ENCODE results near the gene ADCY10. TPM values are rescaled to one million over a fixed set of nuclear protein-coding genes. Genes with fewer than 3 reads are reported as not detected.
"Not testable (repeated sequence)": the region's sequence is repeated elsewhere in the genome, so short reads cannot be mapped to it uniquely, and the experiment has no call there.

The ADCY10 gene
- polyA plus RNA-seq, 2 donors: 0.04 TPM; not detected in 1

DNA sequence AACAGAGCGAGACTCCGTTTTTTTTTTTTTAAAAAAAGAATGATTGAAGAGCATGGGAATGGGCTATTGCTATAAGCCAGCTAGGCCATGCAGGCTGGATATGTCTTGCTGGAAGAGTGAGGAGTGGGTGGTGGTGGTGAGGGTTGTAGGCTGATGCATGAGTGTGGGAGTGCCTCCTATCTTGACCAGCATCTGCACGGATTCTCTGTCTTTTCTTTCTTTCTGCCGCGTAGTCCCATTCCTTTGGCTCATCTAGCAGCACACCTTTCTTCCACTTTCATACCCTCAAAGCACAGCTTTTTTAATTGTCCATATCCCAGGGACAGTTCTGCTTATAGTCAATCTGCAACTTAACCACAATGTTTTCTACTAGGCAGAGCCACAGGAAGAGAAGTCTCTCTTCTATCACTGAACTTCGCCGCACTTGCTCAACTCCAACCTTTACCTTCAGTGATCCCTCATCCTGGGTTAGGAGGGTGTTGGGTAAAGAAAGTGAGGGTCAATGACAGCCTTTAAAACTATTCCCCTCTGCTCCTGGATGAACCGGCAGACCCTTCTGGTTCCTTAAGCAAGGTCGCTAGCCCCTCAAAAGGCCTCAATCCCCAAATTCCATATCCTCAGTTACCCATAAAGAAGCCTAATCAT, 15.2 kb downstream of the ADCY10 start:
- Histone ChIP-seq H3K4me1 (ENCODE audit: control insufficient read depth in 2 of 2, insufficient read depth in 2 of 2, low read length in 1 of 2) (peaks cover 0 to 3% of the 10 kb centered on the region in 2 donors), H3K9me3 (ENCODE audit: control insufficient read depth in 2 of 2, insufficient read depth in 1 of 2, low read depth in 1 of 2, low read length in 1 of 2) (no peaks in the 10 kb centered on the region), H3K27ac (ENCODE audit: low read depth in 2 of 2, low read length in 1 of 2) (no peak overlapping the region), H3K27me3 (ENCODE audit: control insufficient read depth in 1 of 2, insufficient read depth in 2 of 2, low read length in 2 of 2) (no peaks in the 10 kb centered on the region), H3K36me3 (ENCODE audit: control insufficient read depth in 2 of 2, insufficient read depth in 2 of 2, low read length in 1 of 2) (no peaks in the 10 kb centered on the region), H3K4me3 (ENCODE audit: low read depth in 1 of 2, low read length in 2 of 2) (no peak overlapping the region)
- 93% methylated on average over 9 of the region's 9 CpGs for WGBS, 2 donors

DNA sequence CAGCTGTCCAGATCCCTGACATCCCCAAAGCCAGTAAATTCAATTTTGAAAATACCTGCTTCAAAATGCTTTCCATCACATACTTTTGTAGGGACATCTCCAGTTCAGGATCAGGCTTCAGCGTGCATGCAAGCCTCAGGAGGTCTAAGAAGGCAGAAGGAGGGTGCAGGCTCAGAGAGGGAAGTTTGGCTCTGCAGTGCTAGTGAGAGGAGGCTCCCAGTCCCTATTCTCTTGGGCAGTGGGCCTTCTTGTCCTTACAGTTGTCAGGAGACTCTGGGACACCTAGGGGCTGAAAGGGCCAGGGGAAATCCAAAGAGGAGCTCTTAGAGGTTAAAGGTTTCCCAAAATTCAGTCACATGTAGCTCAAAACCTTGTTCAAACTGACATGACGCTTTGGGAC, 20.1 kb downstream of the ADCY10 start:
- Histone ChIP-seq H3K27ac (ENCODE audit: low read depth in 2 of 2, low read length in 1 of 2) (no peak overlapping the region), H3K9me3 (ENCODE audit: control insufficient read depth in 2 of 2, insufficient read depth in 1 of 2, low read depth in 1 of 2, low read length in 1 of 2) (no peaks in the 10 kb centered on the region), H3K36me3 (ENCODE audit: control insufficient read depth in 2 of 2, insufficient read depth in 2 of 2, low read length in 1 of 2) (no peaks in the 10 kb centered on the region), H3K27me3 (ENCODE audit: control insufficient read depth in 1 of 2, insufficient read depth in 2 of 2, low read length in 2 of 2) (no peaks in the 10 kb centered on the region), H3K4me1 (ENCODE audit: control insufficient read depth in 2 of 2, insufficient read depth in 2 of 2, low read length in 1 of 2) (no peaks in the 10 kb centered on the region), H3K4me3 (ENCODE audit: low read depth in 1 of 2, low read length in 2 of 2) (no peak overlapping the region)
- 79 to 82% methylated on average over 2 of the region's 2 CpGs for WGBS, 2 donors

GRCh38 chr1:167890400-167890799, 23.5 kb downstream of the ADCY10 start:
- H3K36me3 ChIP-seq (ENCODE audit: control insufficient read depth in 2 of 2, insufficient read depth in 2 of 2, low read length in 1 of 2): no peaks in the 10 kb centered on the region
- no peaks in the 10 kb centered on the region for H3K27me3 ChIP-seq (ENCODE audit: control insufficient read depth in 1 of 2, insufficient read depth in 2 of 2, low read length in 2 of 2)
- no peaks in the 10 kb centered on the region for H3K4me1 ChIP-seq (ENCODE audit: control insufficient read depth in 2 of 2, insufficient read depth in 2 of 2, low read length in 1 of 2)
- H3K9me3 ChIP-seq (ENCODE audit: control insufficient read depth in 2 of 2, insufficient read depth in 1 of 2, low read depth in 1 of 2, low read length in 1 of 2): no peaks in the 10 kb centered on the region
- no peak overlapping the region for H3K4me3 ChIP-seq (ENCODE audit: low read depth in 1 of 2, low read length in 2 of 2)
- H3K27ac ChIP-seq (ENCODE audit: low read depth in 2 of 2, low read length in 1 of 2): no peak overlapping the region

DNA sequence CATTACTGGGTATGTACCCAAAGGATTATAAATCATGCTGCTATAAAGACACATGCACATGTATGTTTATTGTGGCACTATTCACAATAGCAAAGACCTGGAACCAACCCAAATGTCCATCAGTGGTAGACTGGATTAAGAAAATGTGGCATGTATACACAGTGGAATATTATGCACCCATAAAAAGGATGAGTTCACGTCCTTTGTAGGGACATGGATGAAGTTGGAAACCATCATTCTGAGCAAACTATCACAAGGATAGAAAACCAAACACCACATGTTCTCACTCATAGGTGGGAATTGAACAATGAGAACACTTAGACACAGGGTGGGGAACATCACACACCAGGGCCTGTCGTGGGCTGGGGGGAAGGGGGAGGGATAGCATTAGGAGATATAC, 26.7 kb downstream of the ADCY10 start:
- H3K4me3 ChIP-seq (ENCODE audit: low read depth in 1 of 2, low read length in 2 of 2); H3K4me1 ChIP-seq (ENCODE audit: control insufficient read depth in 2 of 2, insufficient read depth in 2 of 2, low read length in 1 of 2); H3K9me3 ChIP-seq (ENCODE audit: control insufficient read depth in 2 of 2, insufficient read depth in 1 of 2, low read depth in 1 of 2, low read length in 1 of 2); H3K27ac ChIP-seq (ENCODE audit: low read depth in 2 of 2, low read length in 1 of 2); H3K27me3 ChIP-seq (ENCODE audit: control insufficient read depth in 1 of 2, insufficient read depth in 2 of 2, low read length in 2 of 2); H3K36me3 ChIP-seq (ENCODE audit: control insufficient read depth in 2 of 2, insufficient read depth in 2 of 2, low read length in 1 of 2): not testable (repeated sequence)
- WGBS, 2 donors: 84 to 89% methylated on average over 2 of the region's 2 CpGs

- Histone ChIP-seq H3K27me3 (ENCODE audit: control insufficient read depth in 1 of 2, insufficient read depth in 2 of 2, low read length in 2 of 2) (no peaks in the 10 kb centered on the region), H3K9me3 (ENCODE audit: control insufficient read depth in 2 of 2, insufficient read depth in 1 of 2, low read depth in 1 of 2, low read length in 1 of 2) (no peaks in the 10 kb centered on the region), H3K4me1 (ENCODE audit: control insufficient read depth in 2 of 2, insufficient read depth in 2 of 2, low read length in 1 of 2) (no peaks in the 10 kb centered on the region), H3K36me3 (ENCODE audit: control insufficient read depth in 2 of 2, insufficient read depth in 2 of 2, low read length in 1 of 2) (no peaks in the 10 kb centered on the region), H3K27ac (ENCODE audit: low read depth in 2 of 2, low read length in 1 of 2) (no peak overlapping the region), H3K4me3 (ENCODE audit: low read depth in 1 of 2, low read length in 2 of 2) (no peak overlapping the region)
- WGBS, 2 donors: 91 to 94% methylated on average over 8 of the region's 8 CpGs
Observed at GRCh38 chr1:167882376-167882775, 31.6 kb downstream of the ADCY10 start.

- WGBS, 2 donors: 80 to 84% methylated on average over 3 of the region's 3 CpGs
Observed at GRCh38 chr1:167881786-167882185, 32.1 kb downstream of the ADCY10 start.

GRCh38 chr1:167881069-167881468, 32.9 kb downstream of the ADCY10 start:
- Histone ChIP-seq H3K36me3 (ENCODE audit: control insufficient read depth in 2 of 2, insufficient read depth in 2 of 2, low read length in 1 of 2) (no peaks in the 10 kb centered on the region), H3K4me1 (ENCODE audit: control insufficient read depth in 2 of 2, insufficient read depth in 2 of 2, low read length in 1 of 2) (no peaks in the 10 kb centered on the region), H3K27me3 (ENCODE audit: control insufficient read depth in 1 of 2, insufficient read depth in 2 of 2, low read length in 2 of 2) (no peaks in the 10 kb centered on the region)

More at GRCh38 chr1:167881786-167882185, 32.1 kb downstream of the ADCY10 start:
- no peaks in the 10 kb centered on the region for H3K9me3 ChIP-seq (ENCODE audit: control insufficient read depth in 2 of 2, insufficient read depth in 1 of 2, low read depth in 1 of 2, low read length in 1 of 2)
- no peaks in the 10 kb centered on the region for H3K4me1 ChIP-seq (ENCODE audit: control insufficient read depth in 2 of 2, insufficient read depth in 2 of 2, low read length in 1 of 2)
- H3K27ac ChIP-seq (ENCODE audit: low read depth in 2 of 2, low read length in 1 of 2): no peak overlapping the region
- no peaks in the 10 kb centered on the region for H3K27me3 ChIP-seq (ENCODE audit: control insufficient read depth in 1 of 2, insufficient read depth in 2 of 2, low read length in 2 of 2)
- H3K4me3 ChIP-seq (ENCODE audit: low read depth in 1 of 2, low read length in 2 of 2): no peak overlapping the region
- no peaks in the 10 kb centered on the region for H3K36me3 ChIP-seq (ENCODE audit: control insufficient read depth in 2 of 2, insufficient read depth in 2 of 2, low read length in 1 of 2)

DNA sequence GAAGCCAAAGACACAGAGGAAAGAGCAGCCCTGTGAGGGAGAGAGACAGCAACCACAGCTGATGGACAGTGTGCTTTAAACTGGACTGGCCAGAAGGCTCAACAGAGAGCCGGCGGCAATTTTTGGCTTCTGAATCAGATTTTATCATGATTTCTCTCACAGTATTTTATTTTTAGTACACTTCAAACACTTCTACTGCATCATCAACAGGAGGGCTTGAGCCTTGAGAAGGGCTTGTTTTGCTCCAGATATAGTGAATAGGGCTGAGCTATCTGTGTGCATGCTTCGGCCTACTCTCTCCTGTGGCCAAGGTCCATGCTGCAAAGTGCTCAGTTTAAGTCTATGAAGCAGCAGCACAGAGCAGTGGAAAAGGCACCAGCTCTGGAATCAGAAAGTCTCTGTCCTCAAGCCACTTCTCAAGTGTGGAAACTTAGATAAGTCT, 33.3 kb downstream of the ADCY10 start:
- WGBS, 2 donors: 88 to 93% methylated on average over 3 of the region's 3 CpGs
- Histone ChIP-seq H3K36me3 (ENCODE audit: control insufficient read depth in 2 of 2, insufficient read depth in 2 of 2, low read length in 1 of 2) (no peaks in the 10 kb centered on the region), H3K4me1 (ENCODE audit: control insufficient read depth in 2 of 2, insufficient read depth in 2 of 2, low read length in 1 of 2) (no peaks in the 10 kb centered on the region), H3K27me3 (ENCODE audit: control insufficient read depth in 1 of 2, insufficient read depth in 2 of 2, low read length in 2 of 2) (no peaks in the 10 kb centered on the region), H3K27ac (ENCODE audit: low read depth in 2 of 2, low read length in 1 of 2) (no peak overlapping the region), H3K4me3 (ENCODE audit: low read depth in 1 of 2, low read length in 2 of 2) (no peak overlapping the region), H3K9me3 (ENCODE audit: control insufficient read depth in 2 of 2, insufficient read depth in 1 of 2, low read depth in 1 of 2, low read length in 1 of 2) (no peaks in the 10 kb centered on the region)

More at GRCh38 chr1:167881069-167881468, 32.9 kb downstream of the ADCY10 start:
- Histone ChIP-seq H3K9me3 (ENCODE audit: control insufficient read depth in 2 of 2, insufficient read depth in 1 of 2, low read depth in 1 of 2, low read length in 1 of 2) (no peaks in the 10 kb centered on the region), H3K27ac (ENCODE audit: low read depth in 2 of 2, low read length in 1 of 2) (no peak overlapping the region), H3K4me3 (ENCODE audit: low read depth in 1 of 2, low read length in 2 of 2) (no peak overlapping the region)

GRCh38 chr1:167879508-167879907, 34.4 kb downstream of the ADCY10 start:
- no peaks in the 10 kb centered on the region for H3K27me3 ChIP-seq (ENCODE audit: control insufficient read depth in 1 of 2, insufficient read depth in 2 of 2, low read length in 2 of 2)
- H3K4me1 ChIP-seq (ENCODE audit: control insufficient read depth in 2 of 2, insufficient read depth in 2 of 2, low read length in 1 of 2): no peaks in the 10 kb centered on the region
- no peak overlapping the region for H3K4me3 ChIP-seq (ENCODE audit: low read depth in 1 of 2, low read length in 2 of 2)
- WGBS, 2 donors: 65 to 78% methylated on average over 1 of the region's 1 CpG
- no peaks in the 10 kb centered on the region for H3K9me3 ChIP-seq (ENCODE audit: control insufficient read depth in 2 of 2, insufficient read depth in 1 of 2, low read depth in 1 of 2, low read length in 1 of 2)
- no peak overlapping the region for H3K27ac ChIP-seq (ENCODE audit: low read depth in 2 of 2, low read length in 1 of 2)
- H3K36me3 ChIP-seq (ENCODE audit: control insufficient read depth in 2 of 2, insufficient read depth in 2 of 2, low read length in 1 of 2): no peaks in the 10 kb centered on the region

DNA sequence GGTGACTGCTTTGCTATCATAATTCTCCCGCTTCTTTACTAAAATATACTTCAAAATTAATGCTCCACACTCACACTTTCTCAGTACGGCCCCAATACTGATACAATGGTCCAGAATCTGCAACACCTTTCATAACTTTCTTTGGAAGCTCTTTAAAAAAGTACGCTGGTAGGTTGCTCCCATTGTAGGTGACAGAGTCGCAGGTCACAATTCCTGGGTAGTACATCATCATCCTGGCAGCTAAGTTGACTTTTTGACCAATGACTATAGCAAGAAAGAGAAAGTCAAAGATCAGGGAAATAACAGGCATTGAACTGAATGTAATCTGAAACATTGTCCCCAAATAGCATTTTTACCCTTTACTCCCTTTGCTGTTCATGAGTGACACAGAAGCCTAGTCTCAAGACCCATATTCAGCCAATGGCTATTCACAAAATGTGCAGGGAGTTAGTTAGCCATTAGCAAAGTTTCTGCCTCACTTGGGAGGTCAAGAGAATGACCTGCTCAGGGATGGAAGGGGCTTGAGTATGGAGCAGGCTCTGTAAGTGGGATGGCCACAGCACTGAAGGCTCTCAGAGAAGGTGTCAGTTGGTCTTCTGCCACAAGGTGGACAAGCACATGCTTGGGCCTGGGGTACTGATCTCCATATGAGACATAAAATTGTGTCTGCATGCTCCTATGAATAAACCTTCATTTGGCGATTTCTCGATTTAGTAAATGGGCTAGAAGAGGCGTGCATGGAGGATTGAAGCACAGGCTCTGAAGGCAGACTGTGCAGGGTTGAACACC, 35.4 kb downstream of the ADCY10 start:
- Histone ChIP-seq H3K4me3 (ENCODE audit: low read depth in 1 of 2, low read length in 2 of 2) (no peak overlapping the region), H3K4me1 (ENCODE audit: control insufficient read depth in 2 of 2, insufficient read depth in 2 of 2, low read length in 1 of 2) (no peaks in the 10 kb centered on the region), H3K9me3 (ENCODE audit: control insufficient read depth in 2 of 2, insufficient read depth in 1 of 2, low read depth in 1 of 2, low read length in 1 of 2) (no peaks in the 10 kb centered on the region), H3K27ac (ENCODE audit: low read depth in 2 of 2, low read length in 1 of 2) (no peak overlapping the region), H3K27me3 (ENCODE audit: control insufficient read depth in 1 of 2, insufficient read depth in 2 of 2, low read length in 2 of 2) (no peaks in the 10 kb centered on the region), H3K36me3 (ENCODE audit: control insufficient read depth in 2 of 2, insufficient read depth in 2 of 2, low read length in 1 of 2) (no peaks in the 10 kb centered on the region)
- WGBS, 2 donors: 94 to 97% methylated on average over 7 of the region's 7 CpGs
